KG1 (cell line): ENCODE measurements around the gene M1AP.
"Not testable (repeated sequence)": the region's sequence is repeated elsewhere in the genome, so short reads cannot be mapped to it uniquely, and the experiment has no call there.

Source experiments
- DNase-seq: peaks from one replicate; lab custom pipeline; 2025; lab: John Stamatoyannopoulos, UW

The M1AP gene

DNA sequence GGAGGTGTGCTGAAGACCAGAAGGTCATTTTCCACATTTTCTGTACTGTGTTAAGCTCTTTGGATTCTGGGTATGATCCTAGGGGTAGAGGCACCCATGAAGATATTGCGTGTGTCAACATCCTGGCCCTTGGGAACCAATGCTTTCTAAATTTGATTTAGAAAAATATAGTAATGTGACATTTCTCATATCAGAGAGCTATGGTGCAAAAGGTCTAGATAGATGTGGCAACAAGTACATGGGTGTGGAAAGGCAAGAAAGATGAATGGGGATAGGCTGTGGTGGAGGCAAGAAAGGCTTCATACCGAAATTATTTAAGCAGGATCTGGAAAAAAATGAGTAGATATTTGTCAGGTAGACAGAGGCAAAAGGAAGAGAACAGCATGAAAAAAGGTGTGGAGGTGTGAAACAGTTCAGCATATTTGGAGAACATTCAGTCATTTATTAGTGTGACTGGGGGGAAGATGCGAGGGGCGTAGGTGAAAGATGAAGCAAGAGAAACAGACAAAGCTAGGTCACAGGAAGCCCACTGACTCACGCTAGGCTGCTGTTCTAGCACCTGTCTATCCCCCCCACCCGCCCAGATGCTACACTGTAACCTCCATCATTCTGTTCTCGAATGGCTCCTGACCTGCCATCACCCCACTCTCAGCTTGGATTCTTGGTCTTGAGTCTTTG lies 81.9 kb downstream of the M1AP start:
- DNase-seq: no peak

DNA sequence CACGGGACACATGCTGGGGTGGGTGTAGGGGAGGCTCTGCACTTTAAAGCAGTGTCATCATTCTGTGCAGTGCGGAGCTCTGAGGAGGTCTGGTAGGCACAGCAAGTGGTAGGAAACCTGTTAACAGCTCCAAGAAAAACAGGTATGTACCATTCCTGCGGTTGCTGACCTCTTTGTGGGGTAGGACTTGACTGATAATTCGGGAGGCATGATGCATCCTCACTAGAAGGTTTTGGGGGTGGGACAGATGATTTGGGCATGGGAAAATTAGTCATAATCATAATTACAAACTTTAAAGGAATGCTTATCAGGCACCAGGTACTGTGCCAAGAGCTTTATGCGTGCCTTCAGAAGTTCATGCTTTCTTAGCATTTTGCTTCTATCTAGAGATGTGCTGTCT lies 83.9 kb downstream of the M1AP start:
- no peak for DNase-seq

DNA sequence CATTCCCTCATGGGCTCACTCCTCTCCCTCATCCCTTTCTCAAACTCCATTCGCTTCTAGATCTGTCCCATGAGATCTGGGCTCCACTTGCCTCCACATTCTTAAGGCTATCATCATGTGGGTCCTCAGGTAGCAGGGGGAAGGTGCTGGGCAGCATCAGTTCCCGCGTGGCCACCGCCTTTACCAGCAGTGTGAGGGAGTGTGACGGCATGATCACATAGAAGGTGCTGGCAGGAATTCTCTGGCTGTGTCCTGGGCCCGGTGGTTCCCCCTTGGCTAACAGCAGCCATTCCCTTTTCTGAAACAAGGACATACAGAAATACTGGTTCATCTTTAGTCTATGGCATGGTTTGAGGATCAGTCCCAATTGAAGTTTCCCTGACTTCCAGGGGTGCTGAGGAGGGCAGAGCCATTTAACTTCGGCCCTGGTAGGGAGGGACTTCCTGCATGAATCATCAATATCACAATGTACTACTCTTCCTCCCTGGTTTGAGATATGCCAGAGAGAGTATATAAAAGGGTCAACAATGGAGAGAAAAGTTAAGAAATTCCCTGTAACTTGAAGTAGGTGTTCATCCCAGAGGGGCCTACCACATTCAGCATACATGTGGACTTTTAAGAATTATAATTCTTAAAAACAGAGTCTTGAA lies 85.9 kb downstream of the M1AP start:
- no peak for DNase-seq

DNA sequence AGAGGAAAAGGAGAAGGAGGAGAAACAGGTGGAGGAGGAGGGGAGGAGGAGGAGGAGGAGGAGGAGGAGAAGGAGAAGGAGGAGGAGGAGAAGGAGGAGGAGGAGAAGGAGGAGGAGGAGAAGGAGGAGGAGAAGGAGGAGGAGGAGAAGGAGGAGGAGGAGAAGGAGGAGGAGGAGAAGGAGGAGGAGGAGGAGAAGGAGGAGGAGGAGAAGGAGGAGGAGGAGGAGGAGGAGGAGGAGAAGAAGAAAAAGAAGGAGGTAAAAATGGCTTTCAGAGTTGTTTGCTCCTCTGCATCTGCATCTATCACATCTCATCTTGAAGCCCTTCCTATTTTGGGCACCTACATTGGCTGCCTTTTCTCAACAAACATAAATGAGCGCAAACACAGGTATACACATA lies 87.1 kb downstream of the M1AP start:
- DNase-seq: not testable (repeated sequence)

DNA sequence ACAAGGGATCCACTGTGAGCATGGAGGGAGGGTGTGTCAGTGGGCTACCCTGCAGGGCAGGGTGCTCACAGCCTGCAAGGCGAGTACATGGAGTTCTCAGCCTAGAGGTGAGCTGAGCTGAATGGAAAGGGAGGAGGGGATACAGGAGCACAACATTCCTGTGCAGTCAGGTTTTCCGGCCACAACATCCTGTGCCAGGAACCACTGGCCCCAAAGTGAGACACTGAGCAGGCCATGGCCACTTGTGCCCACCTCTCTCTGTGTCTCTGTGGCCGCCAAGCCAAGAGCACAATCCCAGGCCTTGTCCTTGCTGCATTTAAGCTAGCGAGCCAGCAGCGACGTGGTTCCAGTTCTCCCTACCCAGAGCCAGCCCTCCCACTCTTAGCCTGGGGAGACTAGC lies 87.5 kb downstream of the M1AP start:
- DNase-seq: no peak

DNA sequence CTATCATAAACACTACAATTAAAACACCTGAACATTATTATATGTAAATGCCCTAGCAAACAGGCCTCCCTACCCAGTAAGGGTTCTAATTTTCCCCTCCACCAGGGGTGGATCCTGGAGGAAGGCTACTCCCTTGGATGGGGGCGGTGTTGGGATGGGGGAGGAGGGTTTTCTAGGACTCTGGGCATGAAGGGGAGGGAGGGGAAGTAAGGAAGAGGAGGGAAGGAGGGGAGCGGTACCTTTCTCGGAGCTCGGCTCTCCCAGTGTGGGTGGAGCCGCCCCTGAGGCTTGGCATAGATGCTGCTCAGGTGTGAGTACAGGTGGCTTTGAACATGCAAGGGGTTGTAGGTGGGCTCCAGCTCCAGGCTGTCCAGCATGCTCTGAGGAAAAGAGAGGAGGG lies 88.2 kb downstream of the M1AP start:
- no peak for DNase-seq

DNA sequence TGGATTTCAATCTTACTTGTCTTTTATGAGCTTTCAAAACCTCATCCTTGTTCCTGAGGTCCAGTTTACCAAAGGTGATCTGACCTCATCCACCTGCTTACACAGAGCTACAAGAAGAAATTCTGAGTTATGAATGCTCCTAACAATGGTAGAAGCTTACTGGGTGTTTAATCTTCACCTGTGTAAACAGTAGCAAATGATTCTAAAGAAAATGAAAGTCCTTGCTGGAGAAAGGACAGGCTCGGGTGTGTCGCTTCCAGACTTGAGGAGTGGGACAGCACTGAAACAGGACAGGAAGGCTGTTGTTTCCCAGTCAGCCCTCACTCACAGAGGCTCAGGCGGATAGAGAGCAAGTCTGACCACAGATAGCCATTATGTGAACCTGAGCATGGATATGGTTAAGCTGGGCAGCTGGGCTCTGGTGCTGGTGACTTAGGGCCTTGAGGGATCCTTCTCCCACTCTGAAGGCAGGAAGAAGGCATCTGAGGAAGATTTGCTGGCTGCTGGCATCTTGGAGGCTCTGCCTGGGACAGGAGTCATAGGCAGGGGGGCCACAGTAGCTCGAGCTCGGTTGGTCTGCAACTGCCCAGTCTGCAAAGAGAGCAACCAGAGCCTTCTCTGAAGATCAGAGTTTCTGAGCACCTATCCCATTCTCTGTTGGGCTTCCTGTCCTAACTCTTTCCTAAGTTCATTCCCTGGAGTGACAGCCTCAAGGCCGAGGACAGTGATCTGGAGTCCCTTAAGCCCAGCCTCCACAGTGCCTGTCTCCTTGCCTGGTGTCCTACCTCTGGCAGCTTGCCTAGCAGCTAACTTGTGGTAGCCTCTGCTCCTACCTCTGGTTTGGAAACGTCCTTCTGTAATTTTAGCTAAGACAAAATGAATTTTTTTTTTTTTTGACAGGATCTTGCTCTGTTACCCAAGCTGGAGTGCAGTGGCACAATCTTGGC lies 89.6 kb downstream of the M1AP start:
- no peak for DNase-seq

DNA sequence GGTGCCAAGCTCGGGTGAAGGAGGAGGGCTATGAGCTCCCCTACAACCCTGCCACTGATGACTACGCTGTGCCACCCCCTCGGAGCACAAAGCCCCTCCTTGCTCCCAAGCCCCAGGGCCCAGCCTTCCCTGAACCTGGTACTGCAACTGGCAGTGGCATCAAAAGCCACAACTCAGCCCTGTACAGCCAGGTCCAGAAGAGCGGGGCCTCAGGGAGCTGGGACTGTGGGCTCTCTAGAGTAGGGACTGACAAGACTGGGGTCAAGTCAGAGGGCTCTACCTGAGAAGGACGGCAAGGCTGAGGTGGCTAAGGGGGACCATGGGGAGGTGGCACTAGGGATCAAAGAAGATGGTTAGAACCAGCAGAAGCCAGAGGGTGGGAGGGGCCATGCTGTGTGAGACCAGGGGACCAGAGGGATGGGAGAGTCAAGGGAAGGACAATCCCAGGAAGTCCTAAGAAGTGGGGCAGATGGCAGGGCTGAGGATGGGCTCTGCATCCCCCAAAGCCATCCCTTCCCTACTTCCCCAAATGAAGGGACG lies 91.2 kb downstream of the M1AP start:
- DNase-seq: no peak

DNA sequence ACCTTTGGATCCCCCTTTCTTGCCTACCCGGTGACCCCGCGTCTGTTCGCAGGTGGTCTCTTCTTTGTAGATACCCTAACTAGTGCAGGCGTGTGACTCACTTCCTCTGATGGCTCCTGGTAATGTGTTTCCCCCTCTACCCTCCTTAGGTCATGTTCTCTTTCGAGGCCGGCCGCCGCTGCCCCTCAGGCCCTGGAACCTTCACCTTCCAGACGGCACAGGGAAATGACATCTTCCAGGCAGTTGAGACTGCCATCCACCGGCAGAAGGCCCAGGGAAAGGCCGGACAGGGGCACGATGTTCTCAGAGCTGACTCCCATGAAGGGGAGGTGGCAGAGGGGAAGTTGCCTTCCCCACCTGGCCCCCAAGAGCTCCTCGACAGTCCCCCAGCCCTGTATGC lies 92.0 kb downstream of the M1AP start:
- no peak for DNase-seq

DNA sequence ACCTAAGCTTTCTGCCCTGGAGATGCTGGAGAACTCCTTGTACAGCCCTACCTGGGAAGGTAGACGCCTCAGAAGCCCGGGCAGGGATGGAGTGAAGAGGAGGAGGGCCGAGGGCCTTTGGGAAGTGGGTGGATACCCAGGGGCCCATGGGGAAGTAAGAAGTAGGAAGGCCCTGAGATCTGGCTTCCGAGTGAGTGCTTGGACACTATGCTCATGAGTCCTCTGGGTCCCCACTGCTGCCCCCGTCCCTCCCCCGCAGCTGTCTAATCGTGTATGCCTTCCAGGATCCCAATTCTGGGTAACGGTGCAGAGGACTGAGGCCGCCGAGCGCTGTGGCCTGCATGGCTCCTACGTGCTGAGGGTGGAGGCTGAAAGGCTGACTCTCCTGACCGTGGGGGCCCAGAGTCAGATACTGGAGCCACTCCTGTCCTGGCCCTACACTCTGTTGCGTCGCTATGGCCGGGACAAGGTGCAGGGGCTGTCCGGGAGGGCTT lies 92.5 kb downstream of the M1AP start:
- no peak for DNase-seq

DNA sequence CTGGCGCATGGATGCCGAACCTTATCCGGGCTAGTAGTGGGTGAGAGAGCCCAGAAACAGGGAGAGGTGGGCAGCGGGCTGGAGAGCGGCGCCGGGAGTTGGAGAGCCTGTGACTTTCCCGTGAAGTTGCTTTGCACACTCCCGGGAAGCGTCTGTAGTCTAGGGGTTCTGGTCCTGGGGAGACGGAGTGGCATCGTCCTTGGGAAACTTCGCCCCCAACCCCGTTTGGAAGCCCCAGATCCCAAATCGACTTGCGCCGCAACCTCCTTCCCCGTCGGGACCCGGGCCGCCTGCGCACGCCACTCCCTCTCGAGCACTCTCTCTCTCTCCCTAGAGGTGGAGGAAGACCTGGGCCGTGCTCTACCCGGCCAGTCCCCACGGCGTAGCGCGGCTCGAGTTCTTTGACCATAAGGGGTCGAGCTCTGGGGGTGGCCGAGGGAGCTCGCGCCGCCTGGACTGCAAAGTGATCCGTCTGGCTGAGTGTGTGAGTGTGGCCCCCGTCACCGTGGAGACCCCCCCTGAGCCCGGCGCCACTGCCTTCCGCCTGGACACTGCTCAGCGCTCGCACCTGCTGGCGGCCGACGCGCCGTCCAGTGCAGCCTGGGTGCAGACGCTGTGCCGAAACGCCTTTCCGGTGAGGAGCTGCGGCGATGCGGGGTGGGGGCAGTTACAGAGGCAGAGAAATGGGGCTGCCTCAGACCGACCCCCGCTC lies 93.2 kb downstream of the M1AP start:
- peak; percentile 31 for DNase-seq

DNA sequence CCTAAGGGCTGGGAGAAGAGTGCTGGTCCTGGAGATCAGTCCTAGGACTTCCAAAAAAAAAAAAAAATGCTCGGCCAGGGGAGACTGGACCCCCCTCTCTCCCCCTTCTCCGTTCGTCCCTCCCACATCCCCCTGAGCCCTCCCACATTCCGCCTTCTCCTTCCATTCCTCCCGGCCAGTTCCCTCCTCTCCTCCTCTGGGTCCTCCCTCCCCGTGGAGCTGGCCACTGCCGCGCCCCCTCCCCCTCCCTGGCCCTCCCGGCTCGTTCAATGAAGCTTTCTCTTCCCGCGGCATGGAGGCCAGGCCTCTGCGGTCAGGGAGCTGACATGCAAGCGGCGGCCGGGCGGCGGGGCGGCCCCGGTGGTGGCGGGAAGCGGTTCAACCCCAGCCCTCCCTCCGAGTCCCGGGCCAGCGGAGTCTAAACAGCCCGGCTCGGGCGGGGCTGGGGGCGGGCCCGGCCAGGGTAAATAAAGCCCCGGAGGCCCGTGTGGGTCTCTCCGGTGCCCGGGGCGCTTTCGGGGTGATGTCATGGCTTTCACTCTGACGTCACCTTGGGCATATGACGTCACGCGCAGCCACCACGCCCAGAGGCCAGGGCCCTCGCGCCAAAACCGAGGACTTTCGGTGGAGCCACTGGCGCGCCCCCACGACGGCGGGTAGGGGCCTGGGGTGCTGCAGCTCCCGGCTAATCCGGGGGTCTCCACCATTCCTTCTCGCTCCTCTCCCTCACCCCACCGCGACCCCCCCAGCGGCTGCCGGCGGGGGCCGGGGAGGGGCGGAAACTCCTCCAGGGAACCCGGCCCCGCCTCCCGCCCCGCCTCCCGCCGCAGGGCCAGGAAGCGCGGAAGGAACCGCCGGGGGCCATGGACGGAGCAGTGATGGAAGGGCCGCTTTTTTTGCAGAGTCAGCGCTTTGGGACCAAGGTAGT lies 94.0 kb downstream of the M1AP start, which contains the start of the genes DOK1 and LOXL3:
Gene DOK1, plus strand, starts transcription at position 829 of the 928 bp plus-strand sequence. Its CDS starts 35 bp downstream, at position 864.
Gene LOXL3, minus strand, starts transcription at position 51 of the 928 bp plus-strand sequence. CDS start 1,308 bp downstream, outside the sequence.
- DNase-seq: no peak

DNA sequence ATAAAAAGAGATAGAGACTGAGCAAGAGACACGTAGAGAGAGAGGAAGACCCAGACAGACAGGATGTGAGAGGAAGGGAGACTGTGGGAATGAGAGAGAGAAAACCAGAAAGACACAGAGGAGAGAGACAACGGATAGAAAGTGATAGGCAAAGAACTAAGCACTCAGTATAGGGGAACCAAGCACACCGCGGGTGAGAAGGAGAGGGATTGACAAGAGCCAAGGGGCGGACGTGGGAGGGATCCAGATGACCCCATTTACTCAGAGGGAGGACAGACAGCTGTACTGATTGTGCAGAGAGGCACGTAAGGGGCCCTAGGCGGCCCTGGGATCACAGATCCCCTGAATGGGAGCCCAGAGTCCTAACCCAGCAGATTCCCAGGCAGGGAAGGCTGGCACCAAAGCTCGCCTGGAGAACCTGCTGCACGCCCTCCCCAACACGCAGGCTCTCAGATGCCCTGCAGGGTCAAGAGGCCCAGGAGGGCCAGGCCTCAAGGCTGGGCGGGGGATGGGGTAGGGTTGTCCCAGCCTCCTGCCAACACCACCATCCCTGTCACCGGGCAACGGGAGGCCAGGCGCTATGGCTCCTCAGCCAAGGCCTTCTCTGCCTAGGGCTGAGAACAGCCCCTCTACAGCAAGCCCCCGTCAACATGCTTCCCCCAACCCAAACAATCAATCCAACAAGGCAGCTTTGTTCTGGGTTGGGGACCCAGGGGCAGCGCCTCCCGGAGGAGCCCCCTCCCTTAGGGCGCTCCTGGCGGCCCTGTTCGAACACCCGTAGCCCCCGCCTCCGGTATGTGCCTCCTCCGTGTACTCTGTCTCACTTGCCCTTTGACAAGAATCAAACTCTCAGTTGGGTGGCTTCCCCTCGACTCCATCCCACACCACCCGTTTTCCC lies 95.0 kb downstream of the M1AP start:
- no peak for DNase-seq

DNA sequence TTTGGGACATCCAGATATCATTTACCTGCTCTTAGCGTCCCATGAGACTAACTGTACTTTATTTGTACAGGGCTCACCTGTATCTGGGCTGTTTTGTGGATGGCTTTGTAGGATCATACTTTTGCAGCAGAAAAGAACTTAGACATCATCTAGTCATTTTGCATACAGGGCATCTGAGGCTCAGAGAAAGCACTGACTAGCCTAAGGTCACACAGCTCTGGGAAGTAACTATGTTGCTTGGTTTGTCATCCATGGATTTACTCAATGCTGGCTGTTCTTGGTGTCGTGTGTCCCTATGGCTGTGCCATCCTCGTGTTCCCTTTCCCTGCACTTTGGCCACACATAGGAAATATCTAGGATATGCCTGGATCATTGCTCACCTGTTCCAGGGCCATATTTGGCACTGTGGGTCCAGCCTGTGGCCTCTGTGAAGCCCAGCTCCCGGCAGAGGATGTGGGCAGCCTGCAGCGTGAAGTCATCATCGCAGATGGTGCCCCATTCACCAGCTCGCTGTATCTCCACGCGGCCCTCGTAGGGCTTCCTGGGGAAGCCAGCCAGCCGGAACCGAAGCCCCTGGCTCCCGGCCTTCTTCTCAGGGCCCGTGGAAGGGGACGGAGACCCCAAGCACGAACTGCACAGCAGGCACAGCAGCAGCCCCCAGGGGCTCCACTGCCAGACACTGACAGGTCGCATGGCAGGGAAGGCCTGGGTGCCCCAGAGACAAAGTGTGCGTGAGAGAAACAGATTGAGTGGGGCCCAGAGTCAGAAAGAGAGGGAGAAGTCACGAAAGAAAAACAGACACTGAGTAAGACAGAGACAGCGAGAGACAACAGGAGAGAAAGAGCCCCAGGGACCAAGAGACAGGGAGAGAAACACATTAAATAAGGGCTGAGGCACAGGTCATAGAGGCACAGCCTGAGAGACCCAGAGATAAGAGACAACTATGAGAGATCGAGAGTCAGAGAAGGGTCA lies 95.9 kb downstream of the M1AP start:
- no peak for DNase-seq

DNA sequence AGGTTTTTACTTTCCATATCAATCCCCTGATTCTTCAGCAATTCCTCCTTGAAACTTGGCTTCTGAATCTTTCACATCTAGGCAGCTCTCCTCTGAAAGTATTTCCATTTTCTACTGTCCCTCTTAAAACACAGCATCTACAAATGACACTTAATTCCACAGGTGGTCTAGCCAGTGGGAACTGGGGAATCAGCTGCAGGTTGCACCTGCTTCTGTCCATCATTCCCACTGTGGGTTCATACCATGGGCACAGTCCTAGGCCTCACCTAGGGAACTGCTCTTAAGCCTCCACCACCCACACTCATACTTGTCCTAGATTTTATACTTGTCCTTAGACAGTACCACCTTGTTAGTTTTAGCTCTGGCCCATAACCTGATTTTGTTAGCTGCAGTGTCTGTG lies 96.6 kb downstream of the M1AP start:
- DNase-seq: no peak

DNA sequence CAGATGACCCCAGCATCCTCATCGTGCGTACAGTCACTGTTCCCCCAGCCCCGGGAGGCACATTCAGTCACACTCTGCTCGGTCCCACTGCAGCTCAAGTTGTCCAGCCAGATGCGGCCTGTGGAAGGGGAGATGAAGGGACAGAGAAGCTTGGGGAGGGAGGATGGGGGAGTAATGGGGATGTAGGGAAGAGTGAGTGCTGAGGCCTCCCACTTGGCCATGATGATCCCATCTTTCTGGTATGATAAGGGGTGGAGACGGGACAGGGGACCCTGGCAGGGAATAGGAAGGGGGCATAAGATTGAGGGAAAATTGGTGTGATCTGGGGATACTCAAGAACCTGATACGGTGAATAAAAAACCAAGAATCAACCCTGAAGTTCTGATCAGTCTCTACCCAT lies 97.9 kb downstream of the M1AP start:
- no peak for DNase-seq

DNA sequence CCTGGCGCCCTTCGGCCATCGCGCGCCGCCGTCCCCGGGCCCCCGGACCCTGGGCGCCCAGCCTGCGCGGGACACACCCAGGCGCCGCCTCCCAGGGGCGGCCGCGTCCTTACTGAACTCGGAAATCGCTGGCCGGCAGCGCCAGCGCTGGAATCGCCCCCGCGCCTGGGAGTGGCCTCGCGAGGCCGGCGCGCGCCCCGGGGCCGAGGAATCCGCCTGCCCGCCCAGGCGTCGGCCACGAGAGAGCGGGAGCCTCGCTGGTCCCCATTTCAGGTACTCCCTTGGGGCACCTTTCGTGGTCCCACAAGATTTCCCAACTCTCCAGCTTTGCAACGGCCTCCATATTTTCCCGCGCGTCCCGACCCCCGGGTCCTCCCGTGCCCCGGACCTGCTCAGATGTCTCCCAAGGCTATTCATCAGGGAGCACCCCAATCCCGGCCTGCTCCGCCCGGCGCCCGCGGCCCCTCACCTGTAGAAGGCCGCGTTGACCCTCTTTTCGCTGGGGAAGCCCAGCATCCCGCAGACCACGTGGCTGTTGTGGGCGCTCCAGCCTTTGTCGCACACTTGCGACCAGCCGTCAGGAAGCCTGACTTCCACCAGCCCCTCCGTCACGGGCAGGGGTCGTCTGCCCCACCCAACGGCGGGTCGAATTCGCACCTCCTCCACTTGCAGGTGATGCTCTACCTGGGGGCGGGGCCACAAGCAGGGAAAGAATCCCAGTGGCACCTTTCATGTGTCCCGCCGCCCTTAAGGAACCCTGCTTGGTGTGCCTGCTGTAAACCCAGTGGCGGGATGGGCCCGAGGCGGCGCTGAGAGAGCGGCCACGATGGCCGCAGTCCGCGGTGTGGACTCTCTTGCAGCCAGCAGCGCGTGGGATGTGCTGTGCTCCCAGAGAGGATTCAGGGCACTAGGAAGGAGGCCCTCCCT lies 99.0 kb downstream of the M1AP start:
- DNase-seq: no peak
